NCI-H187 (cell line): ENCODE results near the gene FRMD3.

Source experiments
- DNase-seq, 2 experiments: peaks; one replicate each; lab custom pipeline; 2025; lab: John Stamatoyannopoulos, UW

FRMD3 gene

DNA sequence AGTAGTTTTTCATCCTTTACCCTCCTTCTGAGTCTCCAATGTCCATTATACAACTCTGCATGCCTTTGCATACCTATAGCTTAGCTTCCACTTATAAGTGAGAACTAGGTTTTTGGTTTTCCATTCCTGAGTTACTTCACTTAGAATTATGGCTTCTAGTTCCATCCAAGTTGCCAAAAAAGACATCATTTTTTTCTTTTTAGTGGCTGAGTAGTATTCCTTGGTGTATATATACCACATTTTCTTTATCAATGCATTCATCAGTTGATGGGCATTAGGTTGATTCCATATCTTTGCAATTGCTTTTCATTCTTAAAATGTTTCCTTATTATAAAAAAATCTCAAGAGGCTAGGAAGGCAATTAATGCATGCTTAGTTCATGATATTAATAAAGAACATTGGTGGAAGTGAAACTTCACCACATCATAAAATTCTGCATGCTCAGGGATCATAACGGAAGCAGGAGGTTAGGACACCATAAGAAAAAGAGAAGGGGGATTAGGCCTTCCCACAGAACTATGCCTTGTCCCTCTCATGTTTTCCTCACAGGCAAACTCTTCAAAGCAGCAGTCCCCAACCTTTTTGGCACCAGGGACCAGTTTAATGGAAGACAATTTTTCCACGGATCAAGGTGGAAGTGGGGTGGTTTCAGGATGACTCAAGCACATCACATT is 105.2 kb downstream of the FRMD3 start:
- no peak for DNase-seq

DNA sequence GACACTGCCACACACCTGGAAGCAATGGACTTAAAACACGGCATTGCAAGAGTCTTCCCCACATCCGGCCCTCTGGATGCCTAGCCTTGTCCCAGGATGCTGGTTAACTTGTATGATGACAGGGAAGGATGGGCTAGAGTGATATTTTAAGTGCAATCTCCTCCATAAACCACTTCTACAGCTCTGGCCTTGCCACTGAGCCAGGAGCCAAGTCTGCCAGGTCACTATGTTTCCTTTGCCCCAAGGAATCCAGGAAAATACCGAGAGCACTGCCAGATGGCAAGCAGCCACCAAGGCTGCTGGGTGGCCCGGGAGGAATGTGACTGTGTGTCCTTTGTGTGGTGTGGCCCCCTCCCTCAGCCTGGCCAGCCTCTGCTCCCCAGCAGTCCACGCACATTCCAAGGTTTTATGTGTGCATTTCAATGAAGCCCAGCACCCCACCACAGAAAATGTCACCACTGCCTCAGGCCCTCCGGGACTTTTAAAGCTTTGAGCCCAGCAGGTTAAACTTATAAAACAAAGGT is 106.0 kb downstream of the FRMD3 start:
- DNase-seq: no peak

DNA sequence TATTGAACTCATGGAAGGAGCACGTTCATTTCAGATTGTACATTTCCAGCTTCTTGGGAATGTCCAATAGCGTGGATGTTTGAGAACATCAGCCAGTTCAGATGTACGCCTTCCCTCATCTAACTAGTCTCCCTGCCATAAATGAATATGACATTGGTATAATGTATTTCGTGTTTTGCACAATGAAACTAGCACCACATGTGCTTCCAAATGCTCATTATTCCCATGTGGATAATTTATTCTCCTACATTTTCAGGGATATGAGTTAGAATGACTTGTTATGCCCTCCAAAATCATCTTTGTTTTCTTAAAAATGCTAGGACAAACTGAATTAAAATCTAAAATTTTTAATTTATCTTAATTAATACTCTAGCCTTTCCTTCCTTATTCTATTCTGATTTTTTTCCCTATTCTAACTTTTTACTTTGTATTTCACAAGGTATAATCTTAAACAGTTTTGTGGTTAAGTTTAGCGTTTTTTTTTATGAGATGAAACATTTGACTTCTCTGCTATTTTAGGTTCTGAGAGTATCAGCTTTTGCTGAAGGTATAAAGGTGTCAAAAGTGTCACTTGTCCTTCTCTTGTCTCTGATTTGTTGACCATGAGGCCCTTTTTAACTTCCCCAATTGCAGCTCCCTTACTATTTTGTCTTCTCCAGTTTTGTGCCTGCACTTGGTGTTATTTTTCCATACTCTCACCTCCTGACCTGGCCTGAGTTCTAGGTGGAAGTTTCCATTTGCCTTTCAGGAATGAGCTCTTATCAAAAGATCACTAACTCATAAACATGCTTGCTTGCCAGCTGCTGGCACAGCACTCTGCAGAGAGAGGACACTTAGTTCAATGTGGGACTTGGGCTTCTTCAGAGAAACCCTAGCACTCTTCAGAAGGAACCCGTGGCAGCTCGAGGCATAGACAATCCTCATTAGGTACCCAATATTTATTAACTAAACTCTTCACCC is 106.8 kb downstream of the FRMD3 start:
- DNase-seq: no peak

DNA sequence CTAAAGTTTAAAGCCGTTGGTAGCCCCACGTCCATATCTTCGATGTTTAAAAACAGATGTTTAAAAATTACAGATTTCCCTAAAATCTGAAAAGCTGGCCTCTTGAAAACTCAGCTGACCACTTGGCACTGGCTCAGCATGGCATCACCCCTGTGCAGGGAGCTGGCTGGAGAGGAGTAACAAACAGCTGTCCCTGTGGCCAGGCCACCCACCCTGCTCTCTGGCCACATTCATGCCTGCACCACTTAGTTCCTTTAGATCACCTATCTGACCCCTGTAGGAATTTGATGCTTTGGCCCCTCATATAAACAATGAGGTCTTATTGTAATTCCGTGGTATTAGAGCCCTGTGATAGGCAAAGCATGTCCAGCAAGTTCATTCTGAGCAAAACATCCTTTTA is 107.5 kb downstream of the FRMD3 start:
- DNase-seq: no peak

DNA sequence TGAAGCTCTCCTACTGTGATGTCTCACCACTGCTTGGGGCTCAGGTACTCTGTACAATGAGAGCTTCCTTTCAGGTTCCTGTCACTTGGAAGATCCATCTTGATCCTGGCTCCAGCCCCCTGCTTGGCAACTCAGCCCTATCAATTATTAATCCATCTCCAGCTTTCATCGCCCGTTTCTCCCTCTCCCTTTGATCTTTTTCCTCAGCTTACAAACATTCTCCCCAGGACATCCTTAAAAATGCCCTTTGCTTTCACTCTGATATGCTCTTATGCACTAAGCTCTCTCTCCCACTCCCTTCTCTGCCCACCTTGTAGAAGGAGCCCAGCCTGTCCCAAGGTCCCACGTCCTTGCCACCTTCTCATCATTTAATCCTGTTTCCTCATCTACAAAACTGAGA is 109.0 kb downstream of the FRMD3 start:
- no peak for DNase-seq

DNA sequence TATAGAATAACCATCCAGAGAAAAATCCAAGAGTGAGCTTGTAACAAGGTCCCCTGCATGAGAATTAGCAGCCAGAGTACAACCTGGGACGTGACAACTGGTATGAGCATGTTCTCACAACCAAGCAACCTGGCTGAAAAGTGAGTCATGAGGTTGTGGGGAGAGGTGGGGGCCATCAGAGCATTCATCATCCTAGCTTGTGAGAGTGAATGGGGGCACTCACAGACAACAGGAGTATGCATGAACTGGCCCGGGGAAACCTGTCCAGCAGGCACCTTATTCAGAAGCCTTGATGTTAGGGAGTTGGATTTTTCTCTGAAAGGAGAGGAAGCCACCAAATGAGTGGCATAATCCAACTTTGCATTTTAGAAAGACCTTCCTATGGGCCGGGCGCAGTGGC is 113.0 kb downstream of the FRMD3 start:
- no peak for DNase-seq

DNA sequence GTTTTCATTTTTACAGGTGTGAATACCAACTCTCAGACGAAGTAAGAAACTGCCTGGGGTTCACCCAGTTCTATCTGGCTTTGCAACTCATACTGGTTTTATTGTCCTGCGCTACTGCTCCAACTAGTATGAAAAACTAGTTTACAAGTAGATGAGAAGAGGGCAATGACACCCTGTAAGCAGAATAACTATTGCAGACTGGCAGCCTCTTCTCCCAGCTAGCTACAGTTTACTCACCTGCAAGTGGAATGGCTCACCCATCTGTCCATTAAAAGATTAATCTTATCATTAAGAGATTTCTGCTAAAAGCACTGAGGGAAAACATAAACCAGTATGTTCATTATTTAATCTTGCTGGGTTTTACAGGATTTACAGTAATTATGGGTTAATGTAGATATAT is 113.4 kb downstream of the FRMD3 start:
- DNase-seq: no peak

DNA sequence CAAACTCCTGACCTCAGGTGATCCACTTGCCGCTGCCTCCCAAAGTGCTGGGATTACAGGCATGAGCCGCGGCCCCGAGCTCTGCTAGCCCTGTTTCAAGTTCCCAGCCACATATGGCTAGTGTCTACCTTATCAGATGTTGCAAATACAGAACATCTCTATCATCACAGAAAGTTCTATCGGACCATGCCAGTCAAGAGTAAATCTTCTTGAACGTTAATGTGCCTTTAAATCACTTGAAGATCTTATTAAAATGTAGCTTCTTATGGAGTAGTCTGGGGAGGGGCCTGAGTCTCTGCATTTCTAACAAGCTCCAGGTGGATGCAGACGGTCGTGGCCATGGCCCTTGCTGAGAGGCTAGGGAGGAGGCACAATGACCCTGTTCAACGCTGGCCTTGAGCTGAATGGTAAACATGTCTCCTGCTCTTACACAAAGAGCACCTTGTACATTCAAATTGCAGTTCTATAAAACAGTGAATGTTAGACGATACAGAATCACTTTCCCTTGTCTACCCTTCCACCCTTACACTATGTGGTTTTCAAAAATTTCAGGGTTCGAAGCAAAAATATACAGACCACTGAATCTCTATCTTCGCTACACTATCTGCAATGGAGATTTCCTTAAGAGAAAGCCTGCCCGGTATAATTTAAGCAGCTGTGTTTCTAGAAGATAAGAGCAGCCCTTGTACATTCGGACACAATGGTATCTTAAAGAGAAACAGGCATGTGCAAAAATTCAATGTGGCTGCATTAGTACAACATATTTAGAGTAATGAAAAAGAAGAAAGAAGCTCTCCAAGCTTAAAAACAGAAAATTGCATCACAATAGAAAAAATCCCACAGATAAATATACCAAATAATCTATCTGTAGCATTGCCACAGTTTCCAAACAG is 114.1 kb downstream of the FRMD3 start:
- DNase-seq: no peak

DNA sequence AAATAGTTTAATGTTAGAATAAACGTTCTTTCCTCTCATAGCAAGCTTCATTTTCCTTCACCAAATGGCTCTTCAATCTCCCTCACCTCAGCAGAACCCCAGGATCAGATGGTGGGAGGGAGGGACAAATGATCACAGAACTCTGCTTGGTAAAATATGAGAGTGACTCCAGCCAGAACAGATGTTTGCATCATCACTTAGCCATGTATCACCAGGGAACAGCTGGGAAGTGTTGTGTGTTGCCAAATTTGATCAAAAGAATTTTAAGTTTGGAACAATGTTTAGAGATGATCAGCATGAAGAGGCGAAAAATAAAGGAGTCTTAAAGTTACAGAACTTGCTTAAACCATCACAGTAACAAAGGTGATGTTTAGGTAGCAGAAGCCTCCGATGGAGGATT is 115.7 kb downstream of the FRMD3 start:
- no peak for DNase-seq

DNA sequence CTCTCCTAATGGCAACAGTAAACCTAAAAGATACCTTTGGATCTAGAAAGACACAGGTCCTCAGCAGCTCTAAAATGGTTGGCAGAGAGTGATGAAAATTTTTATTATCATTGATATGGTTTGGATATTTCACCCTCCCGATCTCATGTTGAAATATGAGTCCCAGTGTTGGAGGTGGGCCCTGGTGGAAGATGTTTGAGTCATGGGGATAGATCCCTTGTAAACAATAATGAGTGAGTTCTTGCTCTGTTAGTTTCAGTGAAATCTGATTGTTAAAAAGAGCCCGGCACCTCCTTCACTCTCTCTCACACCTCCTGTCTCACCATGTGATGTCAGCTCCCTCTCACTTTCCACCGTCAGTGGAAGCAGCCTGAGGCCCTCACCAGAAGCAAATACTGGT is 117.7 kb downstream of the FRMD3 start:
- DNase-seq: no peak

DNA sequence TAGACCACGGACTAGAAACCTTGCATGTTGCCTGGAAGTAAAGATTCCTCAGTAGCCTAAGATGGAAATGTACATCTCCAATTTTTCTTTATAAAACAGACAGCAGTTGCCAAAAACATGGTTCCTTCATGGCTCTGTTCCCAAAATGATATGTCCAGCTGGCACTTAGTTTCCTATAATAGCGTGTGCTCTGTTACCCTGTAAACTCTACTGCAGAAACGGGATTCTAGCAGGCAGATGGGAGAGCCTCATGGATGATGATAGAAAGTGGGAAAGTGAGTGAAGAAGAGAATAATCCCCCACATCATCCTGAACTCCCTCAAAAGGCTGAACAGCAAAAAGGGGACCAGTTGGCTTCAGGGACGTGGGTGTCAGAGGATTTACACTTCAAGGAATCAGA is 118.2 kb downstream of the FRMD3 start:
- no peak for DNase-seq

DNA sequence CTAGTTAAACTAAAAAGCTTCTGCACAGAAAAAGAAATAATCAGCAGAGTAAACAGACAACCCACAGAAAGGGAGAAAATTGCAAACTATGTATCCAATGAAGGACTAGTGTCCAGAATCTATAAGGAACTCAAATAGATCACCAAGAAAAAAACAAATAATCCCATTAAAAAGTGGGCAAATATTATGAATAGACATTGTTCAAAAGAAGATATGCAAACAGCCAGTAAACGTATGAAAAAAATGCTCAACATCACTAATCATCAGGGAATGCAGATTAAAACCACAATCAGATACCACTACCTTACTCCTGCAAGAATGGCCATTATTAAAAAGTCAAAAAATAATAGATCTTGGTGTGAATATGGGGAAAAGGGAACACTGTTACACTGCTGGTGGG is 119.9 kb downstream of the FRMD3 start:
- no peak for DNase-seq

DNA sequence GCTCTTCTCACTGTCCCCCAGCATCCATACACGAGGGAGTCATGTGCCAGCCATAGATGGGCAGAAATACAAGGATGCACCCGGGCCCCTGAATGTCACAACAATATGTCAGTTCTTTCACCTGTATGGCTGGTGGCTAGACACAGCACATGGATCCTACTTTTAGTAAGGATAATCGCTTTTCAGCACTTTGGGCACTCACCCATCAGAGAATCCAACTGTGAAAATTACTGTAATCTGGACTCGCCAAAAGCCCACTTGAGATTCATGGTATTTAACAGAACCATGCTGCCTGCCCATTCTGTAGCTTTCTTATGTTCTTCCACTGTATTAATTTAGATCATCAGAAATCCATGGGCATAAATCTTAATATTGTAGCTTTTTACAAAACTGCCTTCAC is 124.8 kb downstream of the FRMD3 start:
- DNase-seq: no peak

DNA sequence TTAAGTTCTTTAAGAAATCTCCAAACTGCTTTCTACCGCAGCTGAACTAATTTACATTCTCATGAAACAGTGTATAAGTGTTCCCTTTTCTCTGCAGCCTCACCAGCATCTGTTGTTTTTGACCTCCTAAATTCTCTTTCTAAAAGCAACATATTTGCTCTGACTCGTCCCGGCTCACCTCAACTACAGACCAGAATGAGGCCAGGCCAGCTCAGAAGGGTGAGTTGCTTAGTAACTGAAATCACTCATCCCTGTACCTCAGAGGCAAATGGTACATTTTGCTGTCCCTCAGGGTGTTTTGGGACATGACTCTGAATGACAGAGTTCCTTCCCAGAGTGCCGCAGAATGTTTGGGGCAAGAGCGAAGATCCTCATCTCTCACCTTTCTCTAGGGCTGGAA is 127.5 kb downstream of the FRMD3 start:
- DNase-seq: no peak

DNA sequence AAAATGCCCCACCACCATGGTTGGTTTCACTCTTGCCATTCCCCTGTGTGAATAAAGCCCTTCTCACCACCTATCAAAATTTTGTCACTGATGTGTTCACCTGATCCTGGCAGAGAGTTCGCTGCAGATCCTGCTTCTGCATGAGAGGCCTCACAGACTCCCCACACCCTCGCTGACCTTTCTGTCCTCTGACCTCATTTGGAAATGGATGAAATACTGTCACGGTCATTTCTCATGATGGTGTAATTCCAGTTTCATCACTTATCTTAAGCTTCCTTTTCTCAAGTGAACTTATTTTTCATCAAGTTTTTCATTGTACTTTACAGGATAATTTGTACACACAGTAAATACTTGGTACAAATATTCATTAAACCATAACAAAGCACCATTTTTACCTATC is 131.3 kb downstream of the FRMD3 start:
- no peak for DNase-seq

DNA sequence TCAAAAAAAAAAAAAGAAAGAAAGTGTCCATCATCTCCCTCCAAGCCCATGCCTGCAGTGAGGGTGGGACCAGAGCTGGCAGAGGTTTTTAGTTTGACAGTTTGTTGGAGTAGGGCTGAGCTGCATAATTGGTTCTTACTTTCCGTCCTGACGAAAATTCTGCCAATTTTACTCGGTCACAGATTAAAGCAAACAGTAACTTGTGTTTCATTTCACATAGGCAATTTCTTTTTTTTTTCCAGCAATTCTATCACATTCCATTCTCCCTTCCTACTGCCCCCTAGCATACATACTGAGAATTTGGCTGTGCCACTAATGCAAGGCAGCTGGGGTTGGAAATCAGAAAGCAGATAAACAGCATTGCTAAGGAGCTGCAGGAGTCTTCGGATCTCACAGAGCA is 132.4 kb downstream of the FRMD3 start:
- no peak for DNase-seq

DNA sequence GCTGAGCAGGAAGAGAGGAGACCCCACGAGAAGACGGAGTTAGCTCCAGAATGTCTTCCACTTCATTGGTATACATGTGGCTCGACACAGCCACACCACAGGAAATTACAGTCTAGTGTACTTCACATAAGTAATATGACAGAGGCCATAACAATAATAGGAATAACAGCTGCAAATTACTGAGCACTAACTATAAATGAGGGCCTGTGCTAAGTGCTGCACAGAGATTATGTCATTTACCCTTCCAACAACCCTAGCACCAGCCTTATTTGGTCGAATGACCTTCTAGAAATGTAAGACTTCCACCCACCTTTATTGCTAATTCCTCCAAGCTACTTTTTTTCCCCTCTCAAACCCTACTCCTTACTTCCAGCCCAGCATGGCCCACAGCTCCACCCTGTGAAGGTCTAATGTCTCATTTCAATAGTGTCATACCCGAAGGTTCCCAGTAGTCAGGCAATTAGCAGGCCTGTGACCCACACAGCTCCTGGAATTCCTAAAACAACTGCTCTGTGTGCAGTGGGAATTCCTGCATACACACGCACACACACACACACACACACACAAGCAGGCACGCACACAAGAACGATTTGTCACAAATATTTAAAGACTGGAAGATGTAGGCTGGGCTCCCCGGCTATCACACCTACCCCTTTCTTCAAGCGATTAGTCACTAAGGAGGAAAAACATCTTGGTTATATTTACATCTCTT is 134.5 kb downstream of the FRMD3 start:
- DNase-seq: no peak

DNA sequence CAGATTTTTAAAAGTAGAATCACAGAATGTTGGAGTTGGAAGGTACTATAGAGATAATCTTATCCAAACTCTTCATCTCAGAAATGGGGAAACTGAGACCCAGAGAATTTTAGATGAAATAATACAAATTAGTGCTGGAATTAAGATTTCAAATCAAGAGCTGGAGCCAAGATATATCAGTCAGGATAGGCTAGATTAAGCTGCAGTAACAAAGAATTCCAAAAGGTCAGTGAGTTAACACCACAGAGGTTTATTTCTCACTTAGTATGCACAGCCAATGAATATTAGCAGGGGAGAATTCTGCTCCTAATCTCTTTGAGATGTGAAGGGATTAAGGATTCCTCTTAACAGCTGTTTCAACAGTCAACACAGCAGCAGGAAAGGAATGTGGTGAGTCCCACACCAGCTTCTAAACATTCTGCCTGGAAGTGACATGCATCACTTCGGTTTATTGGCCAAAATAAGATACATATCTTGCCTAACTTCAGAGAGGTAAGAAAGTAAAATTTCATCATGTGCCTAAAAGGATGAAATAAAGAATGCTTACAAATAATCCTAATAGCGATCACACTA is 136.8 kb downstream of the FRMD3 start:
- no peak for DNase-seq

DNA sequence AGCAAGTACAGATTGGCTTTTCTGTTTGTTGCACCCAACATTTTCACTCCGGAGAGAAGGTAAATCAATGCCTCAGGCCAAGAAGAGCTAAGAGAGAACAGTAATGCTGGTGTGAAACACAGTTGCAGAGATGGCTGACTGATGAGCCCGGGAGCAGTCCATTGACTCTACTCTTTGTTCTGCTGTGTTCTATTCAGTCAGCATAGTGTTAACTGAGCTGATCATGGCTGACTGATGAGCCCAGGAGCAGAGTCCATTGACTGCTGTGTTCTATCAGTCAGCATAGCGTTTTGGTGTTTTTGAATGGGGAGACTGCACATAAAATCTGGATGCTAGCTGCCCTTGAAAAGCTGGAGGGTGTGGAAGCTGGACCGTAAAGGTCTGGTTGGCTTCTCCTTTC is 141.4 kb downstream of the FRMD3 start:
- no peak for DNase-seq

DNA sequence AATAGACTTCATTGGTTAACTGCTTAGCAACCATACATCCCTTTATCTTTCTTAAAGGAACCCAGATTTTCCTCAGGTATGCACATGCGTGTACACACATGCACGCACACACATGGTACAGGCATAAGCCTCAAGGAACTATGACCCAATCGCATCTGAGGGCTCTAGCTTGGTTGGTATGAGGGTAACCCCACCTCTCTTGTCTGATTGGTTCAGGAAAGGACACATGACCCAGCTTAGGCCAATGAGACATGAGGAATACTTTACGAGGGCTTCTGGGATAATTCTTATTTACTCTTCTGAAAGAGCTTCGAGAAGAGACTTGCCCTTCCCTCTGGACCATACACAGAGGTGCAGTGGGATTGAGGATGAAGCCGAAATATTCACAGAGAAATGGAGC is 141.9 kb downstream of the FRMD3 start:
- DNase-seq: no peak

DNA sequence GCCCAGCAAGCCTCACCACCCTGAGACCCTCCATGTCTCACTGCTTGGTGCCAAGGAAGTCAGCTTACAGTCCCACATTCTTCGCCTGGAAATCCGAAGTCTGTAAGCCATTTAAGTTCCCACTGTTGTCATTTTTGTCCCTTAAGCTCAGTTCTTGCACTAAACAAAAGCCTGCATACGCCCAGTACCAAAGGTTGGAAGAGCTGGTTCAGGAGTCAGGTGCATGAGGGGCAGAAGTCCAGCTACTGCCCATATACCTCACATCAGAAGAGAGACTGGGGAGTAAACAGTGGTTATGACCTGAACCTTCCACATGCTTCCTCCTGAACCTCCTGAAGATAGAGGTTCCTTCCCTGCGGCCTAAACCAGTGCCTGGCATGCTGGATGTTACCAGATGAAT is 146.0 kb downstream of the FRMD3 start:
- DNase-seq: no peak
